Osteoblast (primary cell): Measurements from ENCODE around the gene SAMD11. TPM values are rescaled to one million over a fixed set of nuclear protein-coding genes. Genes with fewer than 3 reads are reported as not detected.

Source experiments
- DNase-seq: peaks from one replicate; pipeline ENCODE4 v3.0.0; 2011; ENCODE audit warnings: low spot score, mixed read lengths; ENCODE audit not compliant: insufficient read length; ENCODE audit errors: missing footprints
- H2AFZ ChIP-seq: 2 replicates; pipeline ENCODE4 v1.6.0; 2011; ENCODE audit warnings: mild to moderate bottlenecking, low read length
- H3K27ac ChIP-seq: 2 replicates; pipeline ENCODE4 v1.5.1; 2011; ENCODE audit warnings: mild to moderate bottlenecking, low read depth, low read length, moderate library complexity
- H3K27me3 ChIP-seq: 2 replicates; pipeline ENCODE4 v1.6.0; 2012; ENCODE audit warnings: mild to moderate bottlenecking, control low read depth, inconsistent platforms, low read length, moderate library complexity; ENCODE audit not compliant: insufficient read depth
- H3K36me3 ChIP-seq: 2 replicates; pipeline ENCODE4 v1.5.1; 2011; ENCODE audit warnings: mild to moderate bottlenecking, low read length, control low read depth, moderate library complexity; ENCODE audit not compliant: insufficient read depth
- H3K4me1 ChIP-seq: 2 replicates; pipeline ENCODE4 v1.5.1; 2011; ENCODE audit warnings: mild to moderate bottlenecking, low read length, control low read depth, moderate library complexity; ENCODE audit not compliant: insufficient read depth
- H3K4me2 ChIP-seq: 2 replicates; pipeline ENCODE4 v1.6.0; 2011; ENCODE audit warnings: mild to moderate bottlenecking, low read length; ENCODE audit not compliant: insufficient read depth
- H3K4me3 ChIP-seq: fragments of 200-600 bp; sonication (generic); 3 replicates; pipeline ENCODE4 v1.5.1; 2012; ENCODE audit warnings: mild to moderate bottlenecking, low read length, inconsistent platforms; ENCODE audit not compliant: insufficient read depth
- H3K79me2 ChIP-seq: 2 replicates; pipeline ENCODE4 v1.6.0; 2012; ENCODE audit warnings: mild to moderate bottlenecking, low read length, control low read depth, inconsistent platforms; ENCODE audit not compliant: insufficient read depth
- H3K9me3 ChIP-seq: 2 replicates; pipeline ENCODE4 v1.5.1; 2011; ENCODE audit warnings: low read depth, low read length, control low read depth
- H4K20me1 ChIP-seq: 2 replicates; pipeline ENCODE4 v1.6.0; 2012; ENCODE audit warnings: mild to moderate bottlenecking, low read length, control low read depth; ENCODE audit not compliant: insufficient read depth
- total RNA-seq: library from RNA; depleted of rRNA; stranded (reverse); fragments of >200 nt; gene quantifications from 2 replicates; pipeline ENCODE4 v1.2.3, GENCODE V29; 2012
- TF ChIP-seq, protein P1 (sequence below): IDR thresholded peaks from 2 replicates; pipeline ENCODE4 v1.5.1; 2011; ENCODE audit warnings: mild to moderate bottlenecking, low read depth, low read length, moderate library complexity; ENCODE audit errors: extremely low read depth

SAMD11 gene
- total RNA-seq, 1 donor, result 8.3 TPM

DNA sequence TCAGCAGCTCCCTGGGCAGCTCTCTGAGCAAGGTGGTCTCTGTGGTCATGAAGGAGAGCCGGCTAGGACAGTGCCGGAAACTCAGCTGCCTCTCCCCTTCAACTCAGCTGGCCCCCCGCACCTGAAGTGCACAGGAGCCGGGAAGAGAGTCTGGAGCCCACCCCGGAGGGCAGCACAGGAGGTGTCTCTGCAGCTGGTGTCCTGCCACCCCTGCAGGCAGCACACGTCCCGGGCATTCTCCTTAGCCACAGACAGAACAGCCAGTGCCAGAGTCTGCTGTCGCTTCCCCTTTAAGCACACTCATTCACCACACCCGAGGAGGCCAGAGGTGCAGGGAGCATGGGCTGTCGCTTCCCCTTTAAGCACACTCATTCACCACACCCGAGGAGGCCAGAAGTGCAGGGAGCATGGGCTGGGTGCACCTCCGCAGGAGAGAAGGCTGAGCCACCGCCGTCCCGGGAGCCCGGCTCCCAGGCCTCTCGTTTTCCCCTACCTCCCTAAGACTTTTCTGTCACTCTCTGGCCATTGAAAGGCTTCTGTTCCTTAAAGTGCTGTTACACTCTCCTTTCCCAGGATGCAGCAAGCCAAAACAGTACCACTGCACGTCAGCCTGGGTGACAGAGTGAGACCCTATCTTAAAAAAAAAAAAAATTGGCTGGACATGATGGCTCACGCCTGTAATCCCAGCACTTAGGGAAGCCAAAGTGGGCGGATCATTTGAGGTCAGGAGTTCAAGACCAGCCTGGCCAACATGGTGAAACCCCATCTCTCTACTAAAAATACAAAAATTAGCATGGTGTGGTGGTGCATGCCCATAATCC, 16.9 kb upstream of the SAMD11 start:
- DNase-seq, result peak; percentile 97
- no peaks in the 10 kb centered on the region for H3K79me2 ChIP-seq
- peaks cover 25% of the 10 kb centered on the region for H3K4me1 ChIP-seq
- H3K4me2 ChIP-seq, result no peak overlapping the region
- H3K27ac ChIP-seq, result no peak overlapping the region
- no peak overlapping the region for H3K4me3 ChIP-seq
- TF ChIP-seq, protein P1, sequence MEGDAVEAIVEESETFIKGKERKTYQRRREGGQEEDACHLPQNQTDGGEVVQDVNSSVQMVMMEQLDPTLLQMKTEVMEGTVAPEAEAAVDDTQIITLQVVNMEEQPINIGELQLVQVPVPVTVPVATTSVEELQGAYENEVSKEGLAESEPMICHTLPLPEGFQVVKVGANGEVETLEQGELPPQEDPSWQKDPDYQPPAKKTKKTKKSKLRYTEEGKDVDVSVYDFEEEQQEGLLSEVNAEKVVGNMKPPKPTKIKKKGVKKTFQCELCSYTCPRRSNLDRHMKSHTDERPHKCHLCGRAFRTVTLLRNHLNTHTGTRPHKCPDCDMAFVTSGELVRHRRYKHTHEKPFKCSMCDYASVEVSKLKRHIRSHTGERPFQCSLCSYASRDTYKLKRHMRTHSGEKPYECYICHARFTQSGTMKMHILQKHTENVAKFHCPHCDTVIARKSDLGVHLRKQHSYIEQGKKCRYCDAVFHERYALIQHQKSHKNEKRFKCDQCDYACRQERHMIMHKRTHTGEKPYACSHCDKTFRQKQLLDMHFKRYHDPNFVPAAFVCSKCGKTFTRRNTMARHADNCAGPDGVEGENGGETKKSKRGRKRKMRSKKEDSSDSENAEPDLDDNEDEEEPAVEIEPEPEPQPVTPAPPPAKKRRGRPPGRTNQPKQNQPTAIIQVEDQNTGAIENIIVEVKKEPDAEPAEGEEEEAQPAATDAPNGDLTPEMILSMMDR, result no peak
- H3K36me3 ChIP-seq, result no peaks in the 10 kb centered on the region
- no peaks in the 10 kb centered on the region for H4K20me1 ChIP-seq
- H3K9me3 ChIP-seq, result no peaks in the 10 kb centered on the region
- H3K27me3 ChIP-seq, result no peaks in the 10 kb centered on the region
- H2AFZ ChIP-seq, result peak overlapping the region; percentile 56

DNA sequence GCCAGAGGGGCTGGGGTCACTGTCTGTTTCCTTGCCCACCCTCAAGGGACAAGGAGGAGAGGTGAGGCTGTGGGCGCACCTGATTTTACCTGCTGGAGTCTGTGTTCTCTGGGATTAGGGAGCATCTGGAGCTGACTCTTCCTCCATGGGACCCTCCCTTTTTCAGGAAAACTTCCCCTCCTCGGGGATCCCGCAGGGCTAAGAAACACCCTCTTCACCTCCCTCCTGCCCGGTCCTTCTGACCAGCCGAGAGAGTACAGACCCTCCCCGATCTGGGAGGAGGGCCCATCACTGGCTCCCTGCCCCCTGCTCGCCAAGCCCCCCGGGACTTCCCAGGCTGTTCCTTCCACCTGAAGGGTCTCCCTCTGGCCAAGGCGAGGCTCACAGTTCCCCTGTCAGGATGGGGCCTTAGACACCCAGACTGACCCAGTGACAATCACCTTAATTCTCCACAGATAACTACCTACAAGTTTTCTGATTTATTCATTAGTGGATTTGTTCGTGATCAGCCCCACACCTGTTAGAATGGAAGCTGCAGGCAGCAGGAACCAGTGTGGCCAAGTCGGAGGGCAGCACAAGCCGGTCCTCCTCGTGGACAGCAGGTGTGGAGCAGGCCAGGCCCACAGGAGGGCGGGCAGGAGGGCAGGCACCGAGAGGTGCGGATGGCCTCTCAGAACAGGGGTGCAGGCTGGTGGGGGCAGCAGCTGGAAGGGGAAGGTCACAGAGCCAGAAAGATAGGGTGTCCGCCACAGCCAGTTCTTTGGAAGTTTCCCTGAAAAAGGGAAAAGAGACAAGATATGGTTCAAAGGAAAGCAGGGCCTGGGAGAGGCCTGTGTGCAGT, 15.9 kb upstream of the SAMD11 start:
- DNase-seq, result peak; percentile 75
- Histone ChIP-seq H3K4me2 (no peak overlapping the region), H3K79me2 (no peaks in the 10 kb centered on the region), H3K9me3 (no peaks in the 10 kb centered on the region), H3K36me3 (no peaks in the 10 kb centered on the region), H2AFZ (no peak overlapping the region), H3K27ac (no peak overlapping the region), H4K20me1 (no peaks in the 10 kb centered on the region), H3K4me1 (peaks cover 25% of the 10 kb centered on the region), H3K4me3 (no peak overlapping the region), H3K27me3 (no peaks in the 10 kb centered on the region)
- TF ChIP-seq, protein P1, result no peak

DNA sequence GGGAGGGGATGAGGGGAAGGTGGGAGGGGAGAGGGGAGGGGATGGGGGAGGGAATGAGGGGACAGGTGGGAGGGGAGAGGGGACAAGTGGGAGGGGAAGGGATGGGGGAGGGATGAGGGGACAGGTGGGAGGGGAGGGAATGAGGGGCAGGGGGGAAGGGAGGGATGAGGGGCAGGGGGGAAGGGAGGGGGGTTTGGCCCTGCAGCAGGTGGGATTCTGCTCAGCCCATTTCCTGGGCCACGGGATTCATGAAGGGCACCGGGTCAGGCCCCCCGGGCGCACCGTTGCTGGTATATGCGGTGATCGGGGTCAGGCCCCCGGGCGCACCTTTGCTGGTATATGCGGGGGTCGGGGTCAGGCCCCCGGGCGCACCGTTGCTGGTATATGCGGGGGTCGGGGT, 15.1 kb upstream of the SAMD11 start:
- no peaks in the 10 kb centered on the region for H3K9me3 ChIP-seq
- no peaks in the 10 kb centered on the region for H3K36me3 ChIP-seq
- H3K4me3 ChIP-seq, result no peak overlapping the region
- H2AFZ ChIP-seq, result no peak overlapping the region
- no peaks in the 10 kb centered on the region for H4K20me1 ChIP-seq
- H3K27me3 ChIP-seq, result peaks cover 5% of the 10 kb centered on the region
- no peaks in the 10 kb centered on the region for H3K79me2 ChIP-seq
- no peak overlapping the region for H3K4me2 ChIP-seq
- TF ChIP-seq, protein P1, result no peak
- DNase-seq, result no peak
- no peak overlapping the region for H3K27ac ChIP-seq
- peaks cover 25% of the 10 kb centered on the region for H3K4me1 ChIP-seq

DNA sequence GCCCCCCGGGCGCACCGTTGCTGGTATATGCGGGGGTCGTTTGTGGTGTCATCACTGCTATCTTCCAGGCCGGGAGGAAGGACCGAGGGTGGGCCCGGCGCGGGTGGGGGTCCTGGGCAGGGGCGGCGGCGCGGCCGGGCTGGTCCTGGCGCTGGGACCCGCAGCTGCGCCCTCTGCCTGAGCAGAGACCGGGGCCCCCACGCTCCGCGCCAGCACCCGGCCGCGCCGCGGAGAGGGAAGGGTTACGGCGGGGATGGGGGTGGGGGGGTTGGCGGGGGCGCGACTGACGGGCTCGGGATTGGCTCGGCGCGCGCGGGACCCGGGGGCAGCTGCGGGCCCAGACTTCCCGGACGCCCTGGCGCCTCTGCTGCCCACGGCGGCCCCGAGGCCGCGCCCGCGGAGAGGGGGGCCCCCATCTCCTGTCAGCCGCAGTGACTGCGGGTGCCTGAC, 13.8 kb upstream of the SAMD11 start:
- peak; percentile 88 for DNase-seq
- Histone ChIP-seq H3K36me3 (no peaks in the 10 kb centered on the region), H3K27ac (no peak overlapping the region), H4K20me1 (no peaks in the 10 kb centered on the region), H3K4me2 (peak overlapping the region; percentile 51), H3K27me3 (peaks cover 12% of the 10 kb centered on the region), H3K4me3 (peak overlapping the region; percentile 47), H3K4me1 (peaks cover 25% of the 10 kb centered on the region), H3K79me2 (no peaks in the 10 kb centered on the region), H2AFZ (no peak overlapping the region), H3K9me3 (no peaks in the 10 kb centered on the region)
- TF ChIP-seq, protein P1, result no peak
